ENCODE data around the gene SELENOS.

Gene SELENOS

DNA sequence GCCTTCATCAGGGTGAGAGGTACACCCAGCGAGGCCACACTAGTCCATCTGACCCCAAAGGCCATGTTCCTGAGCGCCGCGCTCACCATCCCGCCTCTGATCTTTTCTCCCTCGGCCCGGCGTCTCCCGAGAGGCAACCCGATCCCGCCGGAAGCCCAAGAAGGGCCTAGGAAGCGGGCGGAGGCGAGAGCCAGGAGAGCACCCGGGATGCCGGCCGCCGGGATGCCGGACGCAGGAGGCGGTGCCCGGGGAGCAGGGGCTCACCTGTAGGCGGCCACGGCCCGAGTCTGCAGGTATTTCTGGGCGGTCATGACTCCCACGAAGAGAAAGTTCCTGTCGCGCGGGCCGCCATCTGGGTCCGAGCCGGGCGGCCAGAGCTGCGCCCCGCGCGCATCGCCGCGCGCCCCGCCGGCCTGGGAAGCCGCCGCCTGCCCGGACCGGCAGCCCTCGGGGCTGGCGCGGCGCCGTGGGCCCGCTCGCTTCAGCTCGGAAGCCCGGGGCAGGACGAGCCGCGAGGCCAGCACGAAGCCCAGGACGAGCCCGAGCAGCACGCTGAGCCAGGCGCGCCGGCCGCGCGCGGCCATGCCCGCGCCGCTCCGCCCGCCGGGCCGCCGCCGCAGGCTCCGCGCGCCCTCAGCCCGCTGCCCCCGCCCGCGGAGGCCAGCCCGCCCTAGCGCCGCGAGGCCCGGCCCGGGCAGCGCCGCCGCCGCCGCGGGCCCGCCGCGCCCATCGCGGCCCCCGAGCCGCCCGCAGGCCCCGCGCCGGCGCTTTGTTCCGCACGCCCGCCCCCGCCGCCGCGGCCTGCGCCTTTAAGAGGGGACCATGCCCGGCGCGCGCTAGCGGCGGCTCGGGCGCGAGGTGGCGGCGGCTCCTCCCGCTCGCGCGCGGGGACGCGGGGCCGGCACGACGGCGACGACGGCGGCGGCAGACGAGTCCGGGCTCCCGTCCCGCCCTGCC, 26.1 kb downstream of the SELENOS start:
- no peak for FAIRE-seq

DNA sequence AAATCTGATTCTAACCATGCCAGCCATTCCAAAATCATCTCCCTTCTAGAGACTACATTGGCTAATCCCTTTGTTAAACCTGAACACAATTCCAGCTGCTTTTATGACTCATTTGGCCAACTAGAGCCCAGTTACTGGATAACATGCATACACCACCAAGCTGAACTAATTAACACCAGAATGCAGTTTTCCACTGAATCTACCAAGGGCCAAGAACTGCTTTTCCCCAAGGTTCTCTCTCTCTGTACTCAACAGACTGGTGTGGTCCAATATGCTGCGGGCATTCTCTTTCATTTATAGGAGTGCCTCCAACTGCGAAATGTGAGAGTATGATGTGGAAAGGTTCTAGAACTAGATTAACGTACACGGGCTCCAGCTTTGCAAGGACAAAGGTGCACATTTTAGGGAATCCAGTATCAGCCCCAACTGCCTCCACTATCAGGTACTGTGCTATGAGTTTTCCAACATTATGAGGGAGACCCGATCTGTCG, 26.9 kb downstream of the SELENOS start:
- FAIRE-seq = no peak

DNA sequence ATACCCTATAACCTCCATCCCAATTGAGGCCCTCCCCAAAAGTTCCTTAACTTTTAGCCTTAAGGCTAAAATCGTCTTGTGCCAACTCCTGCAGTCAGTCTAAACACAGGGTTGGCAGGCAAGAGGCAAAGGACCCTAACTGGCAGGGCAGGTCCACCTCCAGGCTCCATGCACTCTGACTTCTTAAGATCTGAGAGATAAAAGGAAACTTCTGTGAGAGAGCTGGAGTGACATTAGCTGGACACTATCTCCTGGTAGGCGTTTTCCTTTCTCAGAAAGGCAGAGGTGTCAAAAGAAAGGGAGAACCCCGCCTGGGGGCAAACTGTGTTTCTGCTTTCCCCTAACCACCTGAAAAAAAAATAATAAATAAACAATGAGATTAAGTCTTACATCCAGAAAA, 29.0 kb downstream of the SELENOS start:
- no peak for FAIRE-seq

GRCh38 chr15:101246824-101247745, 30.2 kb downstream of the SELENOS start:
- FAIRE-seq = no peak

- no peak for FAIRE-seq
Measured at GRCh38 chr15:101246391-101246790, 30.9 kb downstream of the SELENOS start.

- FAIRE-seq = no peak
Measured at GRCh38 chr15:101244889-101245668, 32.2 kb downstream of the SELENOS start.

DNA sequence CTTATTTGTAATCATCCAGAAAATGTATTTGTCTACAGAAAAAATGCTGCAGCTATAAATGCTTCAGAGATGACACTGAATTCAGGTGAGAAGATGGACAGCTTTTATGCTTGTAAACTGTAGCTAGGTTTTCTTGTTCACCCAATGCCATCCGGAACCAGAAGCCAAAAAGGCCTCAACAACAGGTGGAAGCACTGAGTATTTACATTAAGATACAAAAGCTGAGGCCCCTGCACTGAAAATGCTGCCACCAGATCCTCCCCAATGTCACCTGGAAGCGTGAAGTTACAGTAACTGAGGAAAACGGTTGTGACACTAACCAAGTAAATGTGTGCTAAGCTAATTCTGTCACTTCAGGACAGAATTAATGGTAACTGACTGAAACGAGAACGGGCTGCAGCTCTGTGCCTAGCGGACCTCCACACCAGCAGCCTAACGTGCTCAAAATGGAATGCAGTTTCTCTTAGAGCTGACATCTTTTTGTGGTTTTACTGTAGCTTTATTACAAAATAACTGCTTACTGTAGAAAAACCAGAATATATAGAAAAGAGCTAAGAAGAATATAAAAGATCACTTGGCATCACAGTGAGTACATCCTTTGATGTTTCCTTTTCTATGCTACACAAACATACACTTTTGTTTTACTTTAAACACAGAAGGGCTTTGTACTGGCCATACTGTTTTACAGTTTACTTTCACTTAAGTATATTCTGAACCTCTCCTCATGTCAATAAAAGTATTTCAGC, 33.1 kb downstream of the SELENOS start:
- FAIRE-seq = no peak

DNA sequence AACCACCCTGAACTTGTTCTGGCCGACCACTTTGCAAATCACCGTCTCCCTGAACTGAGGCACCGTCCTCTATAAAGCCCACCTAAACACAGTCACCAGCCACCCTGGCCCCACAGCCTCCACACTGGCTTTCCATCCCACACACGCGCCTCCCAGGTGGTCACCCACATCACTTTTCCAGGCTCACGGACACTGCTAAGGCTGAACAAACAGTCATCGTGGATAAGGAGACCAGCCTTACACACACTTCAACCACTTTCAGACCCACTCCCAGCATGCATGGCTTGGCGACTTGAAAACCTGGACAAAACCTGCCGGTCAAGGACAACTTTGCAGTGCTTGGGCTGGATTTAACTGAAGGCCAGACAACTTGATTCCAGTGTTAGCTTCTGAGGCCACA, 33.9 kb downstream of the SELENOS start:
- FAIRE-seq = no peak

GRCh38 chr15:101242999-101243336, 34.3 kb downstream of the SELENOS start:
- no peak for FAIRE-seq

GRCh38 chr15:101242160-101242998, 34.9 kb downstream of the SELENOS start:
- no peak for FAIRE-seq

DNA sequence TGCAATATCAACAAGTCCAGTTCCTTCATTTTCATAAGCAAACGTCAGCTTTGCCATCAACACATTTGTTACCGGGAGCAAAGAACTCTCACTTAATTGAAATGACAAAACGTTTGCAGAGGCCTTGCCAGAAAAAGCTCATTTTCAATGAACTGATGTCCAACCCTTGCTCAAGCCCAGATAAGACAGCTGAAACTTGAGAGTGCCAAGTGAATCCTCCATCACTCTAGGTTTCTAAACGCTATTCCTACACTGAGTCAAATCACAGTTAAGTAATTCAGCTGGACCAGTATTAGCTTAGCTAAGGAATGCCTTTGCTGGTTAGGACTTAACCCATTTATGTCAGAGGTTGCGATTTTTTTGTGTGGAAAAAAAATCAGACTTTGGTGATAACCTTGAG, 36.9 kb downstream of the SELENOS start:
- FAIRE-seq = no peak

DNA sequence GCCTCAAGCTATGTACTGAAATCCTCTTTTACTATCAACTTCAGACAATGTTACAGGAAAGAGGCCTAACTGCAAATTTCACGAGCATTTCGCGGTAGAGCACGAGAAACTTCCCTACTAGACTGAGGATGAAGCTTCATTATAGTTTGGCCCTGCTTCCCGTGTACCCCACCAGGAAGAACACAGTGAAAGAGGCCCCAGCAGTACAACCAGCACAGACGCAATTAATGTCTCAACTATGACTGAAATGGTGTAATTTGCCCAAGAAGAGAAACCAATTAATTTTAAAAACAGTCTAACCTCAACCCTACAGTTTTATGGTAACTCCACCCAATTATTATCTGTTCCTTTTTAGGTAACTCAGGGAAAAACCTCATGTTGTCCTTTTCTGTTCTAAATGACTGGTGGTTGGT, 37.6 kb downstream of the SELENOS start:
- no peak for FAIRE-seq

- FAIRE-seq = no peak
Measured at GRCh38 chr15:101237251-101237650, 40.0 kb downstream of the SELENOS start.

GRCh38 chr15:101233651-101234280, 43.5 kb downstream of the SELENOS start:
- FAIRE-seq = no peak

DNA sequence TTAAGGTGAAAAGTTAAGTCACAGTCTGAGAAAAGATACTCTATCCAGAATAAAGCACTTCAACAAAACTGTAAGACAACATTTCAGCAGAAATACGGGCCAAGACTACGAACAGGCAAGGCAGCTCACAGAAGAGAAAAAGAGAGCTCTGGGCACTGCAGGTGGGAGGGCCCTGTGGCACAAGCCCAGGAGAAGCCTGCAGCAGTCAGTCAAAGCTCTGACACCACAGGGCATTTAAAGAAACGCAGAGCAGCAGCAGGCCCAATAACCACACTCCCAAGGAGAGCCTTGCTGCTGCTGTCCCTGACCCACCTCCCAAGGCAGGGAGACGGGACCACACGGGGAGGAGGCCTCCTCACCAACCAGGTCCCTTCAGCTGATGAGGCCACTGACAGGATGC, 44.6 kb downstream of the SELENOS start:
- no peak for FAIRE-seq

- no peak for FAIRE-seq
Measured at GRCh38 chr15:101228313-101228712, 49.0 kb downstream of the SELENOS start.

- no peak for FAIRE-seq
Measured at GRCh38 chr15:101225658-101226057, 51.6 kb downstream of the SELENOS start.

Data from endometrium (tissue), 2 donors.